HG02798 (cell line): ENCODE data around the gene RBM33.
A peak's percentile ranks its signal among the peaks of the same experiment; 100 is the strongest.

Experiments
- ATAC-seq: cut with Tn5 transposase; IDR thresholded peaks from one replicate; pipeline ENCODE4 v1.9.1; 2021; ENCODE audit warnings: mild to moderate bottlenecking; ENCODE audit not compliant: unreplicated experiment, poor library complexity

RBM33 gene

GRCh38 chr7:155660059-155660757 lies 15.7 kb downstream of the RBM33 start:
- ATAC-seq: peak; percentile 80

GRCh38 chr7:155660758-155661093 lies 16.3 kb downstream of the RBM33 start:
- ATAC-seq: peak; percentile 79

- ATAC-seq: no peak
Measured at GRCh38 chr7:155662343-155663043, 18.0 kb downstream of the RBM33 start.

DNA sequence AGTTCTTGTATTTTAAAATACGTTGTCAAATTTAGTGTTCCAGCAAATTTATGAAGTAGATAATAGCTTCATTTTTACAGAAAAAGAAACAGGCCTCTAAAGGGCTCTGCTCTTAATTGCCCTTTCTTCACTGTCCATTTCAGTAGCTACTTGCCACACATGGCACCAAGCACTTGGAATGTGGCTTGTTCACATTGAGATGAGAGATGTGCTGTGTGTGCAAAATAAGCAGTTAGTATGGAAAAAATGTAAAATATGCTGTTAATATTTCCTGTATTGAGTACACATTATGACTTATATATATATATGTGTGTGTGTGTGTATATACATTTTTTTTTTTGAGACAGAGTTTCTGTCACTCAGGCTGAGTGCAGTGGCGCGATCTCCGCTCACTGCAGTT lies 19.5 kb downstream of the RBM33 start:
- no peak for ATAC-seq

- no peak for ATAC-seq
Measured at GRCh38 chr7:155665079-155665956, 20.9 kb downstream of the RBM33 start.

DNA sequence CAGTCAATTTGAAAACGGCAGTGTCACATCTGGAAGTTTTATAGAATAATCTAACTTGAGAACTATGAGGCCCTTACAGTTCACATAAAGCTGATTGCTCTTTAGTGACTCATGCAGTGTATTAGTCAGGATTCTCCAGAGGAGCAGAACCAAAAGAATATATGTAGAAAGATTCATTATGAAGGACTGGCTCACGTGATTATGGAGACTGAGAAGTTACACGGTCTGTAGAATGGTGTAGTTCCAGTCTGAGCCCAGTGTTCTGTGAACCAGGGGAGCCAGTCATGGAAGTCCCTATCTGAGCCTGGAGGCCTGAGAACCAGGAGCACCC lies 21.5 kb downstream of the RBM33 start:
- no peak for ATAC-seq

GRCh38 chr7:155667241-155667829 lies 22.9 kb downstream of the RBM33 start:
- no peak for ATAC-seq

DNA sequence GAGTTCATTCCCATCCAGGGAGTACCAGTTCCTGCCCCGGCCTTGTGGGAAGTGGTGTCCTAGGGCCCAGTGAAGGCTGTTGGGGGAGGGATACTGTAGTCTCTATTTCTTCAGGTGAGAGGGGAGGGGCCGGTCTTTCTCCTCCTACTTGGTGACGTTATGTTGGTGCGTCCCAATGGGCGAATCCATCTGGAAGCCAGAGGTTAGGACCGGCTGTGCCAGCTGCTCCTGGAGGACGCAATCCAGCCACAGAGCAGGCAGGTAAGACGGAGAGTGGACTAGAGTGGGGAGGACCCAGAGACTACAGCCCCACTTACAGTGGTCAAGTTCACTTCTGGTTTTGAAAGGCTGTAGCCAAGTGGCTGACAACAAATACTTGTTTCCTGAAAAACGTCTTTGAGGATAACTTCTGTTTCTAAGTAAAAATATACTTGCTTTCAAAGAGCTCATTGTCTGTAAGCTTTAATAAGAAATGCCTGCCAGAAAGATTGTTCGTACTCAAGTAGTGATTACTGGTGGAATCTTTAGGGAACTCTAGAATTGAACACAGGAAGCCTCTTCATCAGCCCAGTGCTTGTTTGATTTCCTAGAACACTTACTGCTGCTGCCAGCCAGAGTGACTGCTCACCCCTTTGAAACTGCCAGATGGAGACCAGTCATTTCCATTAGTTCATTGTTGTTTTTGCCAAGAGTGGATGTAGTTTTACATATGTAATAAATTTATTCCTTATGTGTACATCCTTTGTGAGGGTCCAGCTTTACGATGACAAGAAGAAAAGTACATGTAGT lies 25.4 kb downstream of the RBM33 start:
- no peak for ATAC-seq

DNA sequence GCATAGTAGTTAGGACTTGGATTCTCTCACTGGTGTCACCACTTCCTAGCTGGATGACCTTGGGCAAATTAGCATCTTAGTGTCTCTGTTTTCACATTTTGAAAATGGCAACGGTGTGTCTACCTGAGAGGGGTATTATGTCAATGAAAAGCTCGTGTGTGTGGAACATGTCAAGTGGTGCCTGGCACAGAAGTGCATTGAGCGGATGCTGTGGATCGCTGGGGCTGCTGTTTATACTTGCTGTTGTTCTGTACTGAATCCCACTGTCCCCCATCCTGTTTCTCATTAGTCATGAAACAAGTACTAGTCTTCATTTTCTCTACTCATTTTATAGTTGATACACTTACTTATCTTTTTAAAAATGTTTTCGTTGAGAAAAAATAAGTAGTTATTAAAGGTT lies 26.1 kb downstream of the RBM33 start:
- ATAC-seq: no peak

DNA sequence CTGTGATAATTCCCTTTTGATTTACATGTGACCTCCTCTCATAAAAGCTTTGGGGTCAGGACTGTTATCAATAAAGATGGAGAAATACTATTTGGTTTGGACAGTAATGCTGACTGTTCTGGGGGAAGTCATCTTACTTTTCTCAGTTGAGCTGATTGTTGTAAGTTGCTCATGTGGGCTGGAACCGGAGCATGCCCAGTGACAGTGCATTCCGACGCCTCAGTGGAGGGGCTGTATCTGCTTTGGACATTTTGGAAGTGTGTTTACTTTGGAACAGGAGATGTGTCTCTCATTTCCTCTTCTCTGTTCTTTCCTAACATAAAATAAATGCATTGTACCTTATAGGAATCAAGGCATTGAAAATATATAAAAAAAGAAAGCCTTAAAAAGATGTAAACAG lies 30.1 kb downstream of the RBM33 start:
- ATAC-seq: no peak

DNA sequence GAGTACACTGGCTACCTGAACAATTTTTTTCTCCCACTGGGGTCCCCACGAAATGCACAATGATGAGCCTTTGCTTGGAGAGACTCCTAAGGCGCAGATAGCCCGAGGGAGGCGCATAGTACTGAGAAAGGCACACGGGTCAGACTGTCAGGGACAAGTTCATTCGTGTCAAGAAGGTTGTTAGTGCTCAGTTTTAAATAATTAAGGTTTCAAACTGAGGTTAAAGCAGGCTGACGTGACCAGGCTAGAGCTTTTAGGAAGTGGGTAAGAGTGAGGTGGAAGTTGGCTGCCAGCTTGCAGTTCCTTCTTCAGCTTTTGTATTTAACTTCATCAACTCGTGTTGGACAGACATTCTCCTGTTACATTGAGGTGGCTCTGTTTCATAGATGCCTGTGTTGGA lies 31.6 kb downstream of the RBM33 start:
- ATAC-seq: no peak

DNA sequence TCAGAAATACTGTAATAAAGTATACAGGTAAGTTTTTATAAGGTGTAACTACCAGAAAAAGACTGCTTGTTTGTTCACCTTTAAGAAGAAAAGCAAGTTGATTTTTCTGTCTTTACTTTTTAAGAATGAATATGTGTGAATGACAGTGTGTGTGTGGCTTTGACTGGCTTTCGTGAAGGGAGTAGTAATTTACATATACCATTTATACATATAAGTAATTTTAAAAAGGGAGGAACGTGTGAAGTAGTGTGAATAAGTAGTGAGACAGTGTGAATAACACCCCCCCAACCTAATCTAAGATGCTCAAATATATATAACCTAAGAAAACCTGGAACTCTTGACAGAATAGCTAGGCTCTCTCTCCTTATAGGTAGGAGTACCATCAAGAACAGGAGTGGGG lies 33.2 kb downstream of the RBM33 start:
- no peak for ATAC-seq

GRCh38 chr7:155680124-155680523 lies 35.7 kb downstream of the RBM33 start:
- ATAC-seq: no peak

DNA sequence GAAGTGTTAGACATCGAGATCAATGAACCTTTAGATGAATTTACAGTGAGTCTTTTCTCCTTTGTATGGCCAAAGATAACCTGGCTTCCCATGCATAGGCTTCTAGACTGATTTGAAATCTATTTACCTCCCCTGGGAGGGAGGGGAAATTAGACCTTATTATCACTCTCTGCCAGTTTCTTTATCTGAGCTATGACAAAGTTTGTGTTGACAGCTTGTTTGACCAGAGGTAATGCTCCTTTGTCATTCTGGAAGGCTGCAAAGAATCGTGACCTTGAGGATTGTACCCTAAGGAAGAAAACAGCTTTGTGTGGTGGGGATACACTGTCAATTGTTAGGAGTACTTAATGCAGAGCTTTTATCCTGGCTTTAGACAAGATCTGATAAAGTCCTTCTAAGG lies 36.4 kb downstream of the RBM33 start:
- ATAC-seq: no peak

- no peak for ATAC-seq
Measured at GRCh38 chr7:155681663-155682062, 37.2 kb downstream of the RBM33 start.

DNA sequence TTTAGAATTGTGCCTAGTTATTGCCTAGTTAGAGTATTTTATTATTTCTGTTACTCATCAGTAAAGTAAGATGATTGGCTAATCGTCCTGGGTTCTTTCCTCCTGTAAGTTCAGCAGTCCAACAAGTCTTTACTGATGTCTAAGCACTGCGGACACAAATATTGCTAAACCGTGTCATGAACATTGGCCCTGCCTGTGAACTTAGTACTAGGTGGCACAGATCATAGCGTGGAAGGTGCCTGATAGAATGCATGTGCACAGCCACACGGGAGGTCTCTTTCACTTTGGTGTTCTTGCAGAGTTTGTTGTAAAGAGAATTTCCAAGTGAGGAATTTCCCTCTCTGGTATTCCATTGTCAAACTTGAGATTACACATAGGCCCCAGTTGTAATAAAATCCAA lies 38.0 kb downstream of the RBM33 start:
- no peak for ATAC-seq

- no peak for ATAC-seq
Measured at GRCh38 chr7:155683098-155683497, 38.6 kb downstream of the RBM33 start.

DNA sequence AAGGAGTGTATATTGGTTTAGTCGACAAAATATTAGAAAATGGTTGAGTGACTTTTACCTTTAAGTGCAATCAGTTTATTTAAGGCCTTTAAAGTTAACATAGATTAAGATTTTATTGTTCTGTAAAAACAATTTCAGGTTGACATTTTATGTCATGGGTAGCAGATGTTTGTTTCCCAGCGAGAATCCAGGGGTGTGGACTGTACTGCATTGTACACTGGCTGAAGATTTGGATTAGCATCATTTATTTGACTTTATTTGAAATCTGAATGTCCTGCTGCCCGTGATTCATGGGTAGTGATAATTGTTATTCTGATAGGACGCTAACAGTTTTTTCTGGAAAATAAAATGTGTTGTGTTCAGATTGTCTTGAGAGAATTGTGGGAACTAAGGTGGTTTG lies 39.3 kb downstream of the RBM33 start:
- no peak for ATAC-seq

GRCh38 chr7:155684543-155684942 lies 40.1 kb downstream of the RBM33 start:
- ATAC-seq: no peak

DNA sequence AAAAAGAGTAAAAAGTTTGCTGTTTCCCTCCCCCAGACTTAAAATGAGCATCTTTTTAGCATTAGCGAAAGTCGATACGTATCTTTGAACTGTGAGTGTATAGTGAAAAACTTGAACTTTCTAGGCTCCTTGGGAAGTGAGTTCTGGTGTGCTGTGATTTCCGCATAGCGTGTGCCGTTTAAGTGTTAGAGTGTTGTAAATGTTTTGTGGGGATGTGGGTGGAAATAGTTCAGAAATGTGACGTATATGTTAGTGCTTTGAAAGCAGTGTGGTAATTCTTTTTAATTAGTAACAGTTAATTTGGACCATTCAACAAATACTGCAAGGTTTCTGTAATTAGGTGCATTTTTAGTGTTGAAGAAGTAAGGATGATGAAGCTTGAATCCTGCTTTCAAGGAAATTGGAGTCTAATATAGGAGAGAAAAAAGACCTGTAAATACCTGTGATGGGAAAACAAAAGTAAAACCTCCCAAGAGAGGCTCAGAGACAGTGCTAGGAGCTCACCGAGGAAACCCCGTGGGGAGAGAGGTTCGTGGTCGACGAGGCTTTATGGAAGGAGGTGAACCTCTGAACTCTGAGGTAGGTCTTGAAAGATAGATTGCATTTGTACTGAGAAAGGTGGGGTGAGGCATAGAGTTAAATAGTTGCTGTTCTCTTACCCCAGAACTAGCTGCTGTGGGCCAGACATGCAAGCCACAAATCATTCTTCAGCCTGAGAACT lies 40.8 kb downstream of the RBM33 start:
- ATAC-seq: peak; percentile 35
